ENCODE data around the gene DNER.

- no peak for TF ChIP-seq CTCF (IDR thresholded peaks at IDR 0.05)
- no peak for TF ChIP-seq POLR2A (IDR thresholded peaks at IDR 0.05)
- no peak for TF ChIP-seq POLR2AphosphoS5 (IDR thresholded peaks at IDR 0.05)
Observed at GRCh38 chr2:229488232-229488631, 226.1 kb downstream of the DNER start.
